Measurements from ENCODE around the gene MIOX.

- TF ChIP-seq FOXM1 (IDR thresholded peaks at IDR 0.05; ENCODE audit: borderline replicate concordance, low read depth) (no peak), ZBTB7A (IDR thresholded peaks at IDR 0.05; ENCODE audit: low read depth) (no peak), CEBPB (IDR thresholded peaks at IDR 0.05) (no peak), TAF1 (IDR thresholded peaks at IDR 0.05; ENCODE audit: low read depth) (no peak), MAX (IDR thresholded peaks at IDR 0.05) (no peak), EP300 (IDR thresholded peaks at IDR 0.05; ENCODE audit: borderline replicate concordance) (no peak), REST (IDR thresholded peaks at IDR 0.05; ENCODE audit: low read depth) (no peak), YY1 (IDR thresholded peaks at IDR 0.05; ENCODE audit: low read depth) (no peak), TEAD4 (IDR thresholded peaks at IDR 0.05) (no peak), RAD21 (IDR thresholded peaks at IDR 0.05; ENCODE audit: low read depth) (no peak)
Measured at GRCh38 chr22:50468626-50469025, 18.0 kb upstream of the MIOX start.

All from Ishikawa (cell line).